ENCODE data around the gene ARSK. TPM values are rescaled to one million over a fixed set of nuclear protein-coding genes. Genes with fewer than 3 reads are reported as not detected.
A peak's percentile ranks its signal among the peaks of the same experiment; 100 is the strongest.

ARSK gene
- total RNA-seq, 1 experiment from 2014 or later, result 8.5 TPM

DNA sequence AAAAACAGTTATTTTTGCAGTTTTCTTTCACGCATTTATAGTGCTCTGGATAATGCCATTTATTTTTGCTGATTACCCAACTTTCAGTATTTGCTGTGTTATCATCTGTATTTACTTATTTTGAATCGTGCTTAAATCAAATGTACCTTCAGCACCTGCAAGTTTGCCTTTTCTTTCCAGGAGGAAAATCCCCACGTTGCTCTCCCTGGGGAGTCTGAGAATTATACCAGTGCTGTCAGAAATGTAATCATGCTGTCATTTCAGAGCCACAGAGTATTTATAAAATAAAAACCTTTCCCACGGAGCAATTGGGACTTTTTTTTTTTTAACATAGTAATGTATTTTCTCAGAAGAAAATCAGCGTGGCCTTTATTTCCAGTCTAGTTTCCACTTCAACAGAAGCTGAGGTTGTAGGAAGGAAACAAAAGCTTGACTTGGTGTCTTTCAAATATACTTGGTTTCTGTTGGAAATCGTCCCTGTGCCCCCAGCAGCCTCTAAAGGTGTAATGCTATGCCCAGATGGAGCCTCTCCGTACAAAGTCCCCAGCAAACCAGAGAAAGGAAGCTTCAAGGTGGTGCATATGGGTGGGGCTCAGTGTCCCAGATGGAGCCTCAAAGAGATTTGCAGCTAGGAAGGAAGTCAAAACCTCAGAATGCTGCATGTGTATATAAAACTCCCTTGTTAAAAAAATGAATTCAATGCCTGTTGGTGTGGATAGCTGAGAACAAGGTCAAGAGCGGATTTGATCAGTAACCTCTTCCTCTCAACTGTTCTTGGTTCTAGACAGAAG is 67.1 kb downstream of the ARSK start:
- no peak overlapping the region for H2BK12ac ChIP-seq (ENCODE audit: insufficient read length, low read depth, low read length)
- no peak overlapping the region for H3K4ac ChIP-seq (ENCODE audit: low read depth, low read length)
- H3K4me2 ChIP-seq (ENCODE audit: insufficient read depth, insufficient read length, low read length), result no peak overlapping the region
- no peak overlapping the region for H3K23ac ChIP-seq (ENCODE audit: insufficient read length, low read depth, low read length)
- H4K91ac ChIP-seq (ENCODE audit: insufficient read length, low read depth, low read length), result no peak overlapping the region
- H3K4me1 Mint-ChIP-seq, result peaks cover 14% of the 10 kb centered on the region in 2 experiments
- no peaks in the 10 kb centered on the region for H3K79me2 ChIP-seq (ENCODE audit: insufficient read depth, low read length)
- TF ChIP-seq, protein P1, sequence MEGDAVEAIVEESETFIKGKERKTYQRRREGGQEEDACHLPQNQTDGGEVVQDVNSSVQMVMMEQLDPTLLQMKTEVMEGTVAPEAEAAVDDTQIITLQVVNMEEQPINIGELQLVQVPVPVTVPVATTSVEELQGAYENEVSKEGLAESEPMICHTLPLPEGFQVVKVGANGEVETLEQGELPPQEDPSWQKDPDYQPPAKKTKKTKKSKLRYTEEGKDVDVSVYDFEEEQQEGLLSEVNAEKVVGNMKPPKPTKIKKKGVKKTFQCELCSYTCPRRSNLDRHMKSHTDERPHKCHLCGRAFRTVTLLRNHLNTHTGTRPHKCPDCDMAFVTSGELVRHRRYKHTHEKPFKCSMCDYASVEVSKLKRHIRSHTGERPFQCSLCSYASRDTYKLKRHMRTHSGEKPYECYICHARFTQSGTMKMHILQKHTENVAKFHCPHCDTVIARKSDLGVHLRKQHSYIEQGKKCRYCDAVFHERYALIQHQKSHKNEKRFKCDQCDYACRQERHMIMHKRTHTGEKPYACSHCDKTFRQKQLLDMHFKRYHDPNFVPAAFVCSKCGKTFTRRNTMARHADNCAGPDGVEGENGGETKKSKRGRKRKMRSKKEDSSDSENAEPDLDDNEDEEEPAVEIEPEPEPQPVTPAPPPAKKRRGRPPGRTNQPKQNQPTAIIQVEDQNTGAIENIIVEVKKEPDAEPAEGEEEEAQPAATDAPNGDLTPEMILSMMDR (conservative IDR thresholded peaks at IDR 0.05), result no peak
- H2AK5ac ChIP-seq (ENCODE audit: insufficient read length, low read length), result no peak overlapping the region
- peaks cover 65% of the 10 kb centered on the region for H3K27me3 Mint-ChIP-seq (ENCODE audit: low read depth)
- peaks cover 0 to 5% of the 10 kb centered on the region in 2 experiments; a peak in 2 of 5 replicates for H3K9me3 Mint-ChIP-seq
- H4K20me1 ChIP-seq (ENCODE audit: control insufficient read depth, insufficient read depth, insufficient read length), result no peaks in the 10 kb centered on the region
- no peaks in the 10 kb centered on the region for H3K9me3 ChIP-seq (ENCODE audit: control insufficient read depth, low read depth, low read length)
- H2BK5ac ChIP-seq (ENCODE audit: insufficient read length, low read length), result no peak overlapping the region
- no peak overlapping the region for H2AFZ ChIP-seq (ENCODE audit: low read length)
- H3K18ac ChIP-seq (ENCODE audit: insufficient read length, low read depth, low read length), result no peak overlapping the region
- H3K4me3 Mint-ChIP-seq, result peak overlapping the region; percentile 61 to 80
- no peaks in the 10 kb centered on the region for H3K4me1 ChIP-seq (ENCODE audit: insufficient read depth, low read length)
- no CpG with 5 or more reads among the region's 8 CpGs for WGBS (ENCODE audit: extremely low coverage, insufficient read length, low lambda C conversion rate)
- H3K27ac ChIP-seq (ENCODE audit: insufficient read length, low read depth, low read length), result no peak overlapping the region
- H3K27me3 ChIP-seq (ENCODE audit: insufficient read depth, low read length), result peaks cover 23% of the 10 kb centered on the region
- no peak for DNase-seq
- H4K5ac ChIP-seq (ENCODE audit: insufficient read length, low read depth, low read length), result no peak overlapping the region
- H3K79me1 ChIP-seq (ENCODE audit: insufficient read depth, low read depth, low read length, poor library complexity, severe bottlenecking), result no peaks in the 10 kb centered on the region
- H3K14ac ChIP-seq (ENCODE audit: insufficient read depth, low read length), result no peak overlapping the region
- H3K27ac Mint-ChIP-seq, result no peak overlapping the region
- H3K9ac ChIP-seq (ENCODE audit: extremely low read depth, insufficient read length, low read length), result no peak overlapping the region
- H3K36me3 Mint-ChIP-seq (ENCODE audit: insufficient read depth in 1 of 3, low read depth in 3 of 3), result peaks cover 0 to 3% (median 0%) of the 10 kb centered on the region in 3 experiments; a peak in 2 of 7 replicates
- H3T11ph ChIP-seq (ENCODE audit: low read length), result no peak overlapping the region
- H2BK120ac ChIP-seq (ENCODE audit: low read depth, low read length, poor library complexity, severe bottlenecking), result no peak overlapping the region
- H3K23me2 ChIP-seq (ENCODE audit: insufficient read length, low read depth, low read length, poor library complexity, severe bottlenecking), result peaks cover 13% of the 10 kb centered on the region
- H4K8ac ChIP-seq (replicated peaks; ENCODE audit: insufficient read length, low read depth, low read length), result no peak overlapping the region
- no peak overlapping the region for H2BK20ac ChIP-seq (ENCODE audit: low read depth, low read length, poor library complexity, severe bottlenecking)
- H2BK15ac ChIP-seq (ENCODE audit: low read depth, low read length), result no peak overlapping the region
- H3K56ac ChIP-seq (ENCODE audit: insufficient read length, low read depth, low read length), result no peak overlapping the region

Data from H9 (cell line).